OCI-LY3 (cell line): ENCODE data around the gene METTL5.

Source experiments
- H2AFZ ChIP-seq: fragments of 200-600, 300-600 bp; shearing (Covaris generic); 2 replicates; pipeline ENCODE4 v1.6.0; 2014; ENCODE audit warnings: antibody characterized with exemption, low read depth, low read length
- H3K27ac ChIP-seq: fragments of 200-600, 300-600 bp; sonication (generic); 2 replicates; pipeline ENCODE4 v1.5.1; 2014; ENCODE audit warnings: mild to moderate bottlenecking, low read length, moderate library complexity, mixed read lengths
- H3K27me3 ChIP-seq: fragments of 200-600, 300-600 bp; sonication (generic); 2 replicates; pipeline ENCODE4 v1.6.1; 2014; ENCODE audit warnings: low read depth, low read length, mixed read lengths
- H3K36me3 ChIP-seq: fragments of 200-600, 300-600 bp; sonication (generic); replicated peaks from 2 replicates; pipeline ENCODE3; 2014; ENCODE audit warnings: low read depth, low read length, mixed read lengths
- H3K4me1 ChIP-seq: fragments of 300-600, 200-600 bp; sonication (generic); 2 replicates; pipeline ENCODE4 v1.6.1; 2014; ENCODE audit warnings: low read length, mixed read lengths
- H3K4me2 ChIP-seq: fragments of 200-600, 300-600 bp; sonication (generic); 2 replicates; pipeline ENCODE4 v1.6.1; 2014; ENCODE audit warnings: low read length, mixed read lengths
- H3K4me3 ChIP-seq: fragments of 300-600, 200-600 bp; sonication (generic); 2 replicates; pipeline ENCODE4 v1.5.1; 2014; ENCODE audit warnings: antibody characterized with exemption, mild to moderate bottlenecking, low read length, moderate library complexity
- H3K79me2 ChIP-seq: fragments of 300-600, 200-600 bp; shearing (Covaris generic); 2 replicates; pipeline ENCODE4 v1.6.1; 2014; ENCODE audit warnings: mild to moderate bottlenecking, low read length, mixed read lengths
- H3K9ac ChIP-seq: fragments of 300-600, 200-600 bp; shearing (Covaris generic); 2 replicates; pipeline ENCODE4 v1.6.0; 2014; ENCODE audit warnings: mild to moderate bottlenecking, low read length, moderate library complexity
- H3K9me3 ChIP-seq: fragments of 200-600, 300-600 bp; shearing (Covaris generic); 2 replicates; pipeline ENCODE4 v1.6.1; 2014; ENCODE audit warnings: low read length, mixed read lengths; ENCODE audit not compliant: insufficient read depth
- H4K20me1 ChIP-seq: fragments of 200-600, 300-600 bp; sonication (generic); 2 replicates; pipeline ENCODE4 v1.6.1; 2016; ENCODE audit warnings: low read length, mixed read lengths; ENCODE audit not compliant: insufficient read depth
- EZH2phosphoT487 ChIP-seq: fragments of 200-600 bp; shearing (Covaris generic); IDR thresholded peaks from 2 replicates; pipeline ENCODE4 v1.6.1; 2018; ENCODE audit warnings: antibody characterized with exemption, mixed run types, low read depth
- TF ChIP-seq, protein P1 (sequence below): fragments of 200-600, 300-600 bp; sonication (generic); IDR thresholded peaks from 2 replicates; pipeline ENCODE4 v1.5.1; 2014; ENCODE audit warnings: antibody characterized with exemption, low read length, low read depth

METTL5 gene

GRCh38 chr2:169808221-169808620 is 16.5 kb downstream of the METTL5 start:
- Histone ChIP-seq H3K4me1 (no peaks in the 10 kb centered on the region), H3K27ac (no peak overlapping the region), H3K79me2 (peaks cover 8% of the 10 kb centered on the region), H3K4me3 (no peak overlapping the region), H3K36me3 (peaks cover 30% of the 10 kb centered on the region), H3K9ac (no peak overlapping the region), H3K9me3 (no peaks in the 10 kb centered on the region), H4K20me1 (no peaks in the 10 kb centered on the region), H3K27me3 (no peaks in the 10 kb centered on the region), H2AFZ (no peak overlapping the region), H3K4me2 (no peak overlapping the region)
- no peak for TF ChIP-seq EZH2phosphoT487
- TF ChIP-seq, protein P1, sequence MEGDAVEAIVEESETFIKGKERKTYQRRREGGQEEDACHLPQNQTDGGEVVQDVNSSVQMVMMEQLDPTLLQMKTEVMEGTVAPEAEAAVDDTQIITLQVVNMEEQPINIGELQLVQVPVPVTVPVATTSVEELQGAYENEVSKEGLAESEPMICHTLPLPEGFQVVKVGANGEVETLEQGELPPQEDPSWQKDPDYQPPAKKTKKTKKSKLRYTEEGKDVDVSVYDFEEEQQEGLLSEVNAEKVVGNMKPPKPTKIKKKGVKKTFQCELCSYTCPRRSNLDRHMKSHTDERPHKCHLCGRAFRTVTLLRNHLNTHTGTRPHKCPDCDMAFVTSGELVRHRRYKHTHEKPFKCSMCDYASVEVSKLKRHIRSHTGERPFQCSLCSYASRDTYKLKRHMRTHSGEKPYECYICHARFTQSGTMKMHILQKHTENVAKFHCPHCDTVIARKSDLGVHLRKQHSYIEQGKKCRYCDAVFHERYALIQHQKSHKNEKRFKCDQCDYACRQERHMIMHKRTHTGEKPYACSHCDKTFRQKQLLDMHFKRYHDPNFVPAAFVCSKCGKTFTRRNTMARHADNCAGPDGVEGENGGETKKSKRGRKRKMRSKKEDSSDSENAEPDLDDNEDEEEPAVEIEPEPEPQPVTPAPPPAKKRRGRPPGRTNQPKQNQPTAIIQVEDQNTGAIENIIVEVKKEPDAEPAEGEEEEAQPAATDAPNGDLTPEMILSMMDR: no peak

DNA sequence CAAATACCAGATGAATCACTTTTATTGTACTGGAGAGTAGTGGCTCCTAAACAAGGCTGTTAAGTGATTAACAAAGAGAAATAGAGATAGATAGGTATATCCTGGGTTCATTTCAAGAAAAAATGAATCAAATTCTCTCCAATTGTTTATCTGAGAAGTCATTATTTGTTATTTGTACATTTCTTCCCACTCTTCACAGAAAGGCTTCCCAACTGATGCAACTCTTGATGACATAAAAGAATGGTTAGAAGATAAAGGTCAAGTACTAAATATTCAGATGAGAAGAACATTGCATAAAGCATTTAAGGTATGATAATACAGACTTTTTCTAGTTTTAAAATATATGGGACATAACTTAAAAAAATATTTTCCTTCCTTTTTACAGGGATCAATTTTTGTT is 18.1 kb downstream of the METTL5 start:
- Histone ChIP-seq H3K4me2 (no peak overlapping the region), H3K27me3 (no peaks in the 10 kb centered on the region), H3K4me3 (no peak overlapping the region), H4K20me1 (no peaks in the 10 kb centered on the region), H3K9me3 (no peaks in the 10 kb centered on the region), H3K9ac (no peak overlapping the region), H3K36me3 (peaks cover 20% of the 10 kb centered on the region), H2AFZ (no peak overlapping the region), H3K79me2 (peaks cover 24% of the 10 kb centered on the region), H3K27ac (no peak overlapping the region), H3K4me1 (peaks cover 11% of the 10 kb centered on the region)
- TF ChIP-seq, protein P1: no peak
- no peak for TF ChIP-seq EZH2phosphoT487

GRCh38 chr2:169803480-169803879 is 21.2 kb downstream of the METTL5 start:
- H3K4me1 ChIP-seq: peaks cover 21% of the 10 kb centered on the region
- no peak overlapping the region for H3K4me3 ChIP-seq
- H3K9me3 ChIP-seq: no peaks in the 10 kb centered on the region
- TF ChIP-seq EZH2phosphoT487: no peak
- TF ChIP-seq, protein P1: no peak
- H3K79me2 ChIP-seq: peaks cover 52% of the 10 kb centered on the region
- no peak overlapping the region for H3K27ac ChIP-seq
- H4K20me1 ChIP-seq: no peaks in the 10 kb centered on the region
- no peak overlapping the region for H3K9ac ChIP-seq
- H3K36me3 ChIP-seq: peaks cover 13% of the 10 kb centered on the region
- H3K4me2 ChIP-seq: no peak overlapping the region
- no peaks in the 10 kb centered on the region for H3K27me3 ChIP-seq
- H2AFZ ChIP-seq: no peak overlapping the region

- peaks cover 24% of the 10 kb centered on the region for H3K4me1 ChIP-seq
- H3K9ac ChIP-seq: peak within 1 kb of the TSS; percentile 76
- H4K20me1 ChIP-seq: no peaks in the 10 kb centered on the region
- H3K4me2 ChIP-seq: peak within 1 kb of the TSS; percentile 74
- H3K79me2 ChIP-seq: peaks cover 52% of the 10 kb centered on the region
- peaks cover 5% of the 10 kb centered on the region for H3K36me3 ChIP-seq
- no peaks in the 10 kb centered on the region for H3K27me3 ChIP-seq
- no peak for TF ChIP-seq EZH2phosphoT487
- TF ChIP-seq, protein P1: no peak
- peak within 1 kb of the TSS; percentile 59 for H2AFZ ChIP-seq
- H3K4me3 ChIP-seq: peak within 1 kb of the TSS; percentile 85
- H3K9me3 ChIP-seq: no peaks in the 10 kb centered on the region
- H3K27ac ChIP-seq: peak within 1 kb of the TSS; percentile 86
These were observed 25.8 kb downstream of the METTL5 start, which contains the start of gene SSB for GRCh38 chr2:169798718-169799592. TSS of gene SSB (plus strand) at chr2:169798871. CDS start at chr2:169800961, 2,090 bp downstream.
